Measurements from ENCODE around the gene RFC1. TPM values are rescaled to one million over a fixed set of nuclear protein-coding genes. Genes with fewer than 3 reads are reported as not detected.
"Not testable (repeated sequence)": the region's sequence is repeated elsewhere in the genome, so short reads cannot be mapped to it uniquely, and the experiment has no call there.

RFC1 gene
- total RNA-seq, 3 donors from 2014 or later = 24.2 to 47.3 (median 29.5) TPM

- no peak for DNase-seq
- TF ChIP-seq, protein P1, sequence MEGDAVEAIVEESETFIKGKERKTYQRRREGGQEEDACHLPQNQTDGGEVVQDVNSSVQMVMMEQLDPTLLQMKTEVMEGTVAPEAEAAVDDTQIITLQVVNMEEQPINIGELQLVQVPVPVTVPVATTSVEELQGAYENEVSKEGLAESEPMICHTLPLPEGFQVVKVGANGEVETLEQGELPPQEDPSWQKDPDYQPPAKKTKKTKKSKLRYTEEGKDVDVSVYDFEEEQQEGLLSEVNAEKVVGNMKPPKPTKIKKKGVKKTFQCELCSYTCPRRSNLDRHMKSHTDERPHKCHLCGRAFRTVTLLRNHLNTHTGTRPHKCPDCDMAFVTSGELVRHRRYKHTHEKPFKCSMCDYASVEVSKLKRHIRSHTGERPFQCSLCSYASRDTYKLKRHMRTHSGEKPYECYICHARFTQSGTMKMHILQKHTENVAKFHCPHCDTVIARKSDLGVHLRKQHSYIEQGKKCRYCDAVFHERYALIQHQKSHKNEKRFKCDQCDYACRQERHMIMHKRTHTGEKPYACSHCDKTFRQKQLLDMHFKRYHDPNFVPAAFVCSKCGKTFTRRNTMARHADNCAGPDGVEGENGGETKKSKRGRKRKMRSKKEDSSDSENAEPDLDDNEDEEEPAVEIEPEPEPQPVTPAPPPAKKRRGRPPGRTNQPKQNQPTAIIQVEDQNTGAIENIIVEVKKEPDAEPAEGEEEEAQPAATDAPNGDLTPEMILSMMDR (IDR thresholded peaks at IDR 0.05) = no peak
- Histone ChIP-seq H3K9me3 (no peaks in the 10 kb centered on the region), H3K36me3 (ENCODE audit: low read depth) (no peaks in the 10 kb centered on the region), H3K4me1 (ENCODE audit: low read depth) (no peaks in the 10 kb centered on the region), H3K4me3 (no peak overlapping the region)
- intact Hi-C loops (cut with DNase I, micrococcal nuclease) = no loop called here
- no peak for ATAC-seq
These were observed 80.3 kb downstream of the RFC1 start for GRCh38 chr4:39285853-39286252.

DNA sequence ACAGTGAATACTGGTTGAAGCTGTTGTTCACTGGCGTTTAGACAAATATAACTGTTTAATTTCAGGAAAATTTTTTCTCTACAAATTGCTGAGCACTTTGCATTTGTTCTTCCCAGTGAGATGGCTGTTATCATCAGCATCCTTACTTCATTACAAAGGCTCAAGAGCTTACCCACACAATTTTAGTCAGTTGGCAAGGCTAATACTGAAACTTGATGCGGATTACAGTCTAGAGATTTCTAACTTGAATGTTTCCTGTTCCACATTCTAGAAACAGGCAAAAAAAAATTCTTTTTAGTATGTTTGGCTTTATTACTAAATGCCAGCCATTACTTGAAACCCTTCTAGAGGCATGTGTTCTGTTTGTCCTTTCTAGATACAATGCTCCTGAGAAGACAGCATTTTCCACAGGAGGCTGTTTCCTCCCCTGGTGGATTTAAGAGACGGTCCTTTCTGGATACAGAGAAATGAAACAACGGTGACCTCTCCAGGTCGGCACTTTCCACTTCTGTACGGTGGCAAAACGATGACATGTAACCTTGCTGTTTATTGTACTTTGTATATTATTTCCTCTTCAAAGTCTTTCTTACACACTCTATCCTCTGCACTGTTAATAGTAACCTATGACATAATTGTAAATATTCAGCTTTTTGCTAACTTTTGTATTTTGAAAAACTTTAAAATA lies 80.9 kb downstream of the RFC1 start:
- no peaks in the 10 kb centered on the region for H3K9me3 ChIP-seq
- no peaks in the 10 kb centered on the region for H3K36me3 ChIP-seq (ENCODE audit: low read depth)
- TF ChIP-seq, protein P1 (IDR thresholded peaks at IDR 0.05) = no peak
- intact Hi-C loops (cut with DNase I, micrococcal nuclease) = no loop called here
- DNase-seq = no peak
- ATAC-seq = no peak
- no peaks in the 10 kb centered on the region for H3K4me1 ChIP-seq (ENCODE audit: low read depth)
- no peak overlapping the region for H3K4me3 ChIP-seq

GRCh38 chr4:39280770-39281169 lies 85.4 kb downstream of the RFC1 start:
- no peaks in the 10 kb centered on the region for H3K4me1 ChIP-seq (ENCODE audit: low read depth)
- DNase-seq = no peak
- intact Hi-C loops (cut with DNase I, micrococcal nuclease) = no loop called here
- no peak for ATAC-seq
- H3K4me3 ChIP-seq = no peak overlapping the region
- TF ChIP-seq, protein P1 (IDR thresholded peaks at IDR 0.05) = no peak
- no peaks in the 10 kb centered on the region for H3K9me3 ChIP-seq
- H3K36me3 ChIP-seq (ENCODE audit: low read depth) = no peaks in the 10 kb centered on the region

- DNase-seq (no peak), ATAC-seq (no peak)
- no peaks in the 10 kb centered on the region for H3K36me3 ChIP-seq (ENCODE audit: low read depth)
- TF ChIP-seq, protein P1 (IDR thresholded peaks at IDR 0.05) = no peak
- H3K4me1 ChIP-seq (ENCODE audit: low read depth) = no peaks in the 10 kb centered on the region
- H3K9me3 ChIP-seq = no peaks in the 10 kb centered on the region
- intact Hi-C loops (cut with DNase I, micrococcal nuclease) = no loop called here
- H3K4me3 ChIP-seq = no peak overlapping the region
These were observed 86.7 kb downstream of the RFC1 start for GRCh38 chr4:39279416-39279815.

DNA sequence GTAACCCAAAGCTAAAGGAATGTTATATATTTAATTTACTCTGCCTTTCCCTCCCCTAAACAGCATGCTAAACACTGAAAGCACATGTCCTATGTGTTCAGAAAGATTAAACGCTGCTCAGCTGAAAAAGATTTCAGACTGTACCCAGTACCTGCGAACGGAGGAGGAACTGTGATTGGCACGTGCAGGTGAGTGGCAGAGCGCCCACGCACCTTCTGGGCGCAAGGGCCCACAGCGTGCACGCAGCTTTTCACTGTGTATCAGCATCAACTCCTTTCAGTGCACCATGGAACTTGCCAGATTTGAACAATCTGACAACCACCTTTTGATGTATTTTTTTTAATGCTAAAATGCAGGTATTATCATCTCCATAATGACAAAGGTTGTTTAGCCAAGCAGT lies 87.7 kb downstream of the RFC1 start:
- DNase-seq (no peak), ATAC-seq (no peak)
- intact Hi-C loops (cut with DNase I, micrococcal nuclease) = no loop called here
- Histone ChIP-seq H3K9me3 (no peaks in the 10 kb centered on the region), H3K4me1 (ENCODE audit: low read depth) (no peaks in the 10 kb centered on the region), H3K36me3 (ENCODE audit: low read depth) (no peaks in the 10 kb centered on the region), H3K4me3 (no peak overlapping the region)
- TF ChIP-seq, protein P1 (IDR thresholded peaks at IDR 0.05) = no peak

DNA sequence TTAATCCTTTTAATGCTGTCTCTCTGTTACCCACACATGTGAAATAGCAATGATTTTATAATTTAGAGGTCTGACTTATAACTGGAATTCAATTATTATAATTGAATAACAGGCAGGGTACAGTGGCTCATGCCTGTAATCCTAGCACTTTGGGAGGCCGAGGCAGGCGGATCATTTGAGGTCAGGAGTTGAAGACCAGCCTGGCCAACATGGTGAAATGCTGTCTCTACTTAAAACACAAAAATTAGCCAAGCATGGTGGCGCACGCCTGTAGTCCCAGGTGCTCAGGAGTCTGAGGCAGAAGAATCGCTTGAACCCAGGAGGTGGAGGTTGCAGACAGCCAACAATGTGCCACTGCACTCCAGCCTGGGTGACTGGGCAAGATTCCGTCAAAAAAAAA lies 88.5 kb downstream of the RFC1 start:
- H3K4me1 ChIP-seq (ENCODE audit: low read depth); H3K9me3 ChIP-seq; H3K4me3 ChIP-seq; ATAC-seq; DNase-seq; intact Hi-C loops (cut with DNase I, micrococcal nuclease); H3K36me3 ChIP-seq (ENCODE audit: low read depth): not testable (repeated sequence)

Data from mucosa of descending colon (tissue), 3 donors.